Medulla oblongata (tissue), 1 donor: ENCODE data around the gene OCEL1.
"Not testable (repeated sequence)": the region's sequence is repeated elsewhere in the genome, so short reads cannot be mapped to it uniquely, and the experiment has no call there.

Experiments used
- DNase-seq: peaks from one replicate; pipeline ENCODE4 v3.0.0-alpha.2; 2015; ENCODE audit errors: extremely low spot score

The OCEL1 gene

GRCh38 chr19:17226002-17226933 lies at the start of gene OCEL1:
Gene OCEL1 (plus strand): TSS chr19:17226226. CDS start chr19:17226248, 22 bp downstream.
- DNase-seq, result peak; percentile 99

GRCh38 chr19:17178291-17178690 lies 47.7 kb upstream of the OCEL1 start:
- no peak for DNase-seq

- no peak for DNase-seq
These were observed 44.9 kb upstream of the OCEL1 start for GRCh38 chr19:17180997-17181702.

- DNase-seq, result no peak
These were observed 42.7 kb upstream of the OCEL1 start for GRCh38 chr19:17183271-17183761.

GRCh38 chr19:17183858-17184321 lies 42.1 kb upstream of the OCEL1 start:
- DNase-seq, result peak; percentile 67

GRCh38 chr19:17184371-17184841 lies 41.6 kb upstream of the OCEL1 start:
- peak; percentile 7 for DNase-seq

- DNase-seq, result no peak
These were observed 40.4 kb upstream of the OCEL1 start for GRCh38 chr19:17185590-17185989.

- not testable (repeated sequence) for DNase-seq
These were observed 34.3 kb upstream of the OCEL1 start for GRCh38 chr19:17191736-17192135.

- no peak for DNase-seq
These were observed 33.3 kb upstream of the OCEL1 start for GRCh38 chr19:17192751-17193150.

- no peak for DNase-seq
These were observed 31.4 kb upstream of the OCEL1 start for GRCh38 chr19:17194608-17195007.

GRCh38 chr19:17195106-17195505 lies 30.9 kb upstream of the OCEL1 start:
- no peak for DNase-seq

GRCh38 chr19:17196610-17197009 lies 29.4 kb upstream of the OCEL1 start:
- no peak for DNase-seq

- DNase-seq, result no peak
These were observed 28.4 kb upstream of the OCEL1 start for GRCh38 chr19:17197666-17198065.

- no peak for DNase-seq
These were observed 25.5 kb upstream of the OCEL1 start for GRCh38 chr19:17200408-17201079.

GRCh38 chr19:17202249-17202648 lies 23.8 kb upstream of the OCEL1 start:
- DNase-seq, result no peak

- no peak for DNase-seq
These were observed 23.3 kb upstream of the OCEL1 start for GRCh38 chr19:17202713-17203112.

- peak; percentile 28 for DNase-seq
These were observed 20.5 kb upstream of the OCEL1 start for GRCh38 chr19:17205237-17206140.

GRCh38 chr19:17206736-17207581 lies 19.1 kb upstream of the OCEL1 start:
- DNase-seq, result no peak

GRCh38 chr19:17209126-17210036 lies 16.6 kb upstream of the OCEL1 start:
- DNase-seq, result no peak
